ENCODE results near the gene PTPRU.

- no peak for TF ChIP-seq CTCF (IDR thresholded peaks at IDR 0.05; ENCODE audit: low read depth, low read length, missing input control)
- no peak for TF ChIP-seq RAD21 (IDR thresholded peaks at IDR 0.05)
These were observed 91.1 kb downstream of the PTPRU start for GRCh38 chr1:29327223-29327935.
